Breast epithelium (tissue), 4 donors: ENCODE measurements around the gene MUC2. TPM values are rescaled to one million over a fixed set of nuclear protein-coding genes. Genes with fewer than 3 reads are reported as not detected.

Experiments
- DNase-seq, 2 donors: peaks; one replicate each; pipeline ENCODE4 v3.0.0-alpha.2; 2019; ENCODE audit warnings: low spot score in 2 of 2
- H3K27ac ChIP-seq, 2 donors: fragments of 200-600 bp; sonication (generic) in 1 of 2; one replicate each; pipeline ENCODE4 v1.5.1; 2016 to 2019; ENCODE audit warnings: mild to moderate bottlenecking in 1 of 2
- H3K27me3 ChIP-seq, 2 donors: fragments of 200-600 bp; sonication (generic) in 1 of 2; one replicate each; pipeline versions ENCODE4 v1.5.1 to v1.6.0; 2017 to 2019; ENCODE audit warnings: control low read depth in 1 of 2, mild to moderate bottlenecking in 1 of 2
- H3K36me3 ChIP-seq: fragments of 200-600 bp; one replicate; pipeline ENCODE4 v1.5.1; 2019
- H3K4me1 ChIP-seq, 2 donors: fragments of 200-600 bp; sonication (generic); one replicate each; pipeline ENCODE4 v1.5.1; 2016 to 2019; ENCODE audit warnings: control low read depth in 1 of 2
- H3K4me3 ChIP-seq, 3 donors: fragments of 200-600 bp; sonication (generic); 1 replicate in 2 of 3; 2 replicates in 1 of 3; pipeline ENCODE4 v1.5.1; 2016 to 2019; ENCODE audit warnings: mild to moderate bottlenecking in 3 of 3, moderate library complexity in 2 of 3
- H3K9me3 ChIP-seq, 2 donors: fragments of 200-600 bp; sonication (generic) in 1 of 2; one replicate each; pipeline ENCODE4 v1.5.1; 2016 to 2019; ENCODE audit warnings: control low read depth in 1 of 2
- CTCF ChIP-seq, 3 donors: fragments of 450-650 bp; IDR thresholded peaks; one replicate each; pipeline ENCODE4 v1.5.1; 2016 to 2017; ENCODE audit warnings: antibody characterized with exemption in 3 of 3, mild to moderate bottlenecking in 3 of 3, moderate library complexity in 3 of 3
- POLR2A ChIP-seq: fragments of 450-650 bp; IDR thresholded peaks from one replicate; pipeline ENCODE4 v1.6.1; 2016; ENCODE audit warnings: antibody characterized with exemption, mild to moderate bottlenecking, moderate library complexity
- POLR2AphosphoS5 ChIP-seq, 3 donors: sonication (generic); formaldehyde crosslinking; IDR thresholded peaks; one replicate each; pipeline ENCODE4 v1.6.1; 2017; ENCODE audit warnings: antibody characterized with exemption in 3 of 3
- intact Hi-C: fragments of 100-400 bp; cut with DNase I; formaldehyde crosslinking; loops from one replicate; pipeline ENCODE4 v1.15.1; 2023; ENCODE audit warnings: low total_unique reads
- total RNA-seq, 3 donors: library from RNA; depleted of rRNA; stranded (reverse); fragments of >200 nt; gene quantifications; one replicate each; pipeline ENCODE4 v1.1.0, GENCODE V29; 2016

MUC2 gene
- total RNA-seq, 3 donors from 2014 or later = 0.66 TPM; not detected in 2

GRCh38 chr11:1048375-1049070 is 26.2 kb upstream of the MUC2 start:
- H3K4me3 ChIP-seq = no peak overlapping the region
- intact Hi-C loops = no loop called here
- no peaks in the 10 kb centered on the region for H3K4me1 ChIP-seq
- H3K36me3 ChIP-seq = no peaks in the 10 kb centered on the region
- TF ChIP-seq POLR2AphosphoS5 (IDR thresholded peaks at IDR 0.05) (no peak), CTCF (IDR thresholded peaks at IDR 0.05) (no peak), POLR2A (no peak)
- DNase-seq = no peak
- no peaks in the 10 kb centered on the region for H3K9me3 ChIP-seq
- peaks cover 0 to 13% of the 10 kb centered on the region in 2 donors for H3K27me3 ChIP-seq
- no peak overlapping the region for H3K27ac ChIP-seq

- intact Hi-C loops = no loop called here
These were observed 25.6 kb upstream of the MUC2 start for GRCh38 chr11:1049071-1049405.

GRCh38 chr11:1049431-1049891 is 25.2 kb upstream of the MUC2 start:
- Histone ChIP-seq H3K27ac (no peak overlapping the region), H3K36me3 (no peaks in the 10 kb centered on the region), H3K4me1 (peaks cover 0 to 4% of the 10 kb centered on the region in 2 donors), H3K27me3 (peaks cover 0 to 17% of the 10 kb centered on the region in 2 donors), H3K4me3 (no peak overlapping the region), H3K9me3 (no peaks in the 10 kb centered on the region)
- no peak for DNase-seq
- intact Hi-C loops = no loop called here
- TF ChIP-seq POLR2A = no peak
- no peak for TF ChIP-seq CTCF (IDR thresholded peaks at IDR 0.05)
- TF ChIP-seq POLR2AphosphoS5 (IDR thresholded peaks at IDR 0.05) = no peak

More at GRCh38 chr11:1049071-1049405, 25.6 kb upstream of the MUC2 start:
- no peaks in the 10 kb centered on the region for H3K36me3 ChIP-seq
- peaks cover 0 to 3% of the 10 kb centered on the region in 2 donors for H3K4me1 ChIP-seq
- no peak overlapping the region for H3K27ac ChIP-seq
- H3K4me3 ChIP-seq = no peak overlapping the region
- DNase-seq = no peak
- TF ChIP-seq CTCF (IDR thresholded peaks at IDR 0.05) (no peak), POLR2AphosphoS5 (IDR thresholded peaks at IDR 0.05) (no peak), POLR2A (no peak)
- no peaks in the 10 kb centered on the region for H3K9me3 ChIP-seq
- H3K27me3 ChIP-seq = peaks cover 0 to 14% of the 10 kb centered on the region in 2 donors

GRCh38 chr11:1049911-1050580 is 24.6 kb upstream of the MUC2 start:
- no peak overlapping the region for H3K4me3 ChIP-seq
- H3K4me1 ChIP-seq = peaks cover 0 to 4% of the 10 kb centered on the region in 2 donors
- intact Hi-C loops = loop anchor here (10.0 kb wide), 1 partner anchor 195 kb away; no protein-coding TSS in a partner anchor
- H3K27me3 ChIP-seq = peaks cover 0 to 17% of the 10 kb centered on the region in 2 donors
- DNase-seq = no peak
- H3K36me3 ChIP-seq = no peaks in the 10 kb centered on the region
- H3K27ac ChIP-seq = no peak overlapping the region
- TF ChIP-seq CTCF (IDR thresholded peaks at IDR 0.05) = no peak
- no peak for TF ChIP-seq POLR2A
- TF ChIP-seq POLR2AphosphoS5 (IDR thresholded peaks at IDR 0.05) = no peak
- no peaks in the 10 kb centered on the region for H3K9me3 ChIP-seq
